ENCODE results near the gene ACSF2.
"Not testable (repeated sequence)": the region's sequence is repeated elsewhere in the genome, so short reads cannot be mapped to it uniquely, and the experiment has no call there.

Gene ACSF2

DNA sequence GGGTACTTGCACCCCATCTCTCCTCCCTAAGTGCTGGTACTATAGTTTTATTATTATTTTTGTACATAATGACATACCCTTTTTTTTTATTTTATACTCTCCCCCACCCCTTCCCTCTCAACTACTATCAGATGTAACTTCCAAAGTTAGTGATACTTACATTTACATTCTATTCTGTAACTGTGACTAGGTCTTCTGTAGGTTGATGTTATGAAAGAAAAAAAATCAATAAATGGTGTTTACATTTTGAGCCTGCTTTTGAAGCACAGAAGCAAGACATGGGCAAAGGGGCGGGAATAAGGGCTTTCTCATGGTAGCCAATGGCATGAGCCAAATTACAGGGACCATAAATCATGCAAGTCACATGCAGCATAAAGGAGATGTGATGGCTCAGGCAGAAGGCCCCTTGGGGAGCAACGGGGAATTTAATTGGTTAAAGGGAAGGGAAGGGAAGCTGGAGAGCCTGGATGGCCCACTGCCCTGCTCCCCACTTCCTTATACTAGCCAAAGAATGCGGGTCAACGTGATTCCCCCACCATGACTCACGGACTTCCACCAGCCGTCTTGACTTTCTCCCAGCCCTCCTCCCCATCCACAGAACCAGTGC lies 2.4 kb upstream of the ACSF2 start:
- DNase-seq (ENCODE audit: low spot score): no peak
- in situ Hi-C loops (cut with MboI; ENCODE audit: low pct_unique_long_range_greater_than_20kb, low sequenced_read_pairs, unreplicated experiment): no loop called here
- TF ChIP-seq, protein P1, sequence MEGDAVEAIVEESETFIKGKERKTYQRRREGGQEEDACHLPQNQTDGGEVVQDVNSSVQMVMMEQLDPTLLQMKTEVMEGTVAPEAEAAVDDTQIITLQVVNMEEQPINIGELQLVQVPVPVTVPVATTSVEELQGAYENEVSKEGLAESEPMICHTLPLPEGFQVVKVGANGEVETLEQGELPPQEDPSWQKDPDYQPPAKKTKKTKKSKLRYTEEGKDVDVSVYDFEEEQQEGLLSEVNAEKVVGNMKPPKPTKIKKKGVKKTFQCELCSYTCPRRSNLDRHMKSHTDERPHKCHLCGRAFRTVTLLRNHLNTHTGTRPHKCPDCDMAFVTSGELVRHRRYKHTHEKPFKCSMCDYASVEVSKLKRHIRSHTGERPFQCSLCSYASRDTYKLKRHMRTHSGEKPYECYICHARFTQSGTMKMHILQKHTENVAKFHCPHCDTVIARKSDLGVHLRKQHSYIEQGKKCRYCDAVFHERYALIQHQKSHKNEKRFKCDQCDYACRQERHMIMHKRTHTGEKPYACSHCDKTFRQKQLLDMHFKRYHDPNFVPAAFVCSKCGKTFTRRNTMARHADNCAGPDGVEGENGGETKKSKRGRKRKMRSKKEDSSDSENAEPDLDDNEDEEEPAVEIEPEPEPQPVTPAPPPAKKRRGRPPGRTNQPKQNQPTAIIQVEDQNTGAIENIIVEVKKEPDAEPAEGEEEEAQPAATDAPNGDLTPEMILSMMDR (IDR thresholded peaks at IDR 0.05; ENCODE audit: extremely low read depth, insufficient read depth, missing control alignments): no peak

GRCh38 chr17:50424246-50424995 lies 1.6 kb upstream of the ACSF2 start:
- TF ChIP-seq, protein P1 (IDR thresholded peaks at IDR 0.05; ENCODE audit: extremely low read depth, insufficient read depth, missing control alignments): no peak
- in situ Hi-C loops (cut with MboI; ENCODE audit: low pct_unique_long_range_greater_than_20kb, low sequenced_read_pairs, unreplicated experiment): no loop called here
- no peak for DNase-seq (ENCODE audit: low spot score)

DNA sequence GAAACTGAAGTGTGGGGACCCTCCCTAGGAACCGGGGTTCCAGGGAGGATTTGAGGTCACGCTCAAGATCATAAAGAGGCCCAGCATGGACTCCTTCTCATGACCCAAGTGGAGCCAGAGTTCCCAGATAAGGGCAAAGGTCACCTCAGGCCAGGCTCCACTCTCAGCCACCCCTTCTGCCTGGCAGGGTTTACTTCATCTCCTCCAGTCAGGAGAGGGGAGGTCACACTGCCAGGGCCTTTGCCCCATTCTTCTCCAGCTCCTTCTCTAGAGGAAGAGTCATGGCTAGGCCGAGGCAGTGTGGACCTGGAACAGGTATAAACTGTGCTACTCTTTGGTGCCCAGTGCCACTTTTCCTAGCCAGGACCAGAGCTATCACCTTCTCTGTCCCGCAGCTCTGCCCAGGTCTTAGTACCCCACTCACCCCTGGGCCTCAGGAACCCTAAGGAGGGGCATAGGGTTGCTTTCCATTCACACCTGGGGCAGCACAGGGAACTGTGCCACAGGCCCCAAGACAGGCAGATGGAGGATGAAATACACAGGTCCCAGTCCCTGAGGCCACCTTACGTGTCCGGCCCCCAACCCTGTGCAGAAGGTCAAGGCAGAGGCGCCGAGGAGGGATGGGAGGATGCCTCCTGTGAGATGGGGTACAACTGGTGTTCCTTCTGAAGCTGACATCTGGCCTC lies 879 bp upstream of the ACSF2 start:
- no peak for DNase-seq (ENCODE audit: low spot score)
- TF ChIP-seq, protein P1 (IDR thresholded peaks at IDR 0.05; ENCODE audit: extremely low read depth, insufficient read depth, missing control alignments): no peak
- in situ Hi-C loops (cut with MboI; ENCODE audit: low pct_unique_long_range_greater_than_20kb, low sequenced_read_pairs, unreplicated experiment): no loop called here

DNA sequence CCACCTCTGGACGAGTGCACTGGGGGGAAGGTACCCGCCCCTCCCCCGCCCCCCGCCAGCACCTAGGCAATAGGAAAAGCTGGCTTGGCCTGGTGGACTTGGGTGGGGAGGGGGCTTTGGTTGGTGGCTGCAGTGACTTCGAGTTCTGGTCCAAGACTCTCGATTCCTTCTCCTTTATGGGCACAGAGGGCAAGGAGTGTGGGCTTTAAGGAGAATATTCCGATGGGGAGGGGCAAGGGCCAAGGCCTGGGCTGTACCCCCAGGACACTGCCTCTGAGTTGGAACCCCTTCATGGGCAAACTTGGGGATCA lies 409 bp downstream of the ACSF2 start:
- in situ Hi-C loops (cut with MboI; ENCODE audit: low pct_unique_long_range_greater_than_20kb, low sequenced_read_pairs, unreplicated experiment): no loop called here
- no peak for DNase-seq (ENCODE audit: low spot score)
- TF ChIP-seq, protein P1 (IDR thresholded peaks at IDR 0.05; ENCODE audit: extremely low read depth, insufficient read depth, missing control alignments): no peak

DNA sequence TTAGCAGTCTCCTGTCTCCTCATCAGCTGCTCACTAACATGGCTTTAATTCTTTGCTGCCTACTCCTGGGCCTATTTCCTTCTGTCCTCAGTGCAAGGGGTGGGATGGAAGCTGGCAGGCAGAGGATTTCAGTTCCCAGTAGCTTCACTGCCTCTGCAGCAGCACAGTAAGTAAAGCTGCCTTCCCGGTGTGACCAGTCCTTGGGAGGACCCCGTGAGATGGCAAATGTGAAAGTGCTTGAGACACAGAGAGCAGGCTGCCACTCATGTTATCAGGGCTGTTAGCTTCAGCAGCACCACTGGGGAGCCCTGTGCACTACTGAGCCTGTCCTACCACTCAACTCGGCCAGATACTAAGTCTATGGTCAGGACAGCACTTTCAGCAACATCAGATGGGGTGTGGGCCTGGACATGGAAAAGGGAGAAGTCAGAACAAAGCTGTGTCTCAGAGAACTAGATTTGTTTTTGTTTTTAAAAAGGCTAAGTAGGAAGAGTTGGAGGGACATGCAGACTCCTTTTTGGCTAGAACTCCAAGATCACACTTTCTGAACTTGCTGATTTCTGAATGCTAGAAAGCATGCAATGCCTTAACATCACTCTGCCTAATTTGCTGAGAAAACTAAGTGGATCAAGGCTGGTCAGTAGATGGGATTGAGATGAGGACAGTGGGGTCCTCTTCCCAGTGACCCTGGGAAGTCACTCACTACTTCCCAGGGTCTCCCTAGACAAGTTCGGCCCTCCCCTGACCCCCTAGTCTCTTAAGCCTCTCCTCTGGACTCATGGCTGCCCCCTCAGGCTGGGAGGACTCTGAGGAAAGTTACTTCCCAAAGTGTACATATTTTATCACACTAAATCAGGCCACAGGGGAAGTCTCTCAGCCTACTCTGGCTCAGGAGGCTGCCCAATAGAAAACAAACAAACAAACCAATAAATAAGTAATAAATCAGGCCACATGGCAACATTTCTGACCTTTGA lies 1.1 kb downstream of the ACSF2 start:
- peak; percentile 65 for DNase-seq (ENCODE audit: low spot score)
- TF ChIP-seq, protein P1 (IDR thresholded peaks at IDR 0.05; ENCODE audit: extremely low read depth, insufficient read depth, missing control alignments): peak; percentile 50
- in situ Hi-C loops (cut with MboI; ENCODE audit: low pct_unique_long_range_greater_than_20kb, low sequenced_read_pairs, unreplicated experiment): no loop called here

DNA sequence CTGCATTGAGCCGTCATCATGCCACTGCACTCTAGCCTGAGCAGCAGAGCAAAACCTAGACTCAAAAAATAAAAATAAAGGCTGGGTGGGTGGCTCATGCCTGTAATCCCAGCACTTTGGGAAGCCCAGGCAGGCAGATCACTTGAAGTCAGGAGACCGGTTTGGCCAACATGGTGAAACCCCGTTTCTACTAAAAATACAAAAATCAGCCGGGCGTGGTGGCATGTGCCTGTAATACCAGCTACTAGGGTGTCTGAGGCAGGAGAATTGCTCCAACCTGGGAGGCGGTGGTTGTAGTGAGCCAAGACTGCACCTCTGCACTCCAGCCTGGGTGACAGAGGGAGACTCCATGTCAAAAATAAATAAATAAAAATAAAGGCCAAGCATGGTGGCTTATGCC lies 2.1 kb downstream of the ACSF2 start:
- DNase-seq (ENCODE audit: low spot score); in situ Hi-C loops (cut with MboI; ENCODE audit: low pct_unique_long_range_greater_than_20kb, low sequenced_read_pairs, unreplicated experiment): not testable (repeated sequence)
